ENCODE measurements around the gene ANKRD1. TPM values are rescaled to one million over a fixed set of nuclear protein-coding genes. Genes with fewer than 3 reads are reported as not detected.

ANKRD1 gene

DNA sequence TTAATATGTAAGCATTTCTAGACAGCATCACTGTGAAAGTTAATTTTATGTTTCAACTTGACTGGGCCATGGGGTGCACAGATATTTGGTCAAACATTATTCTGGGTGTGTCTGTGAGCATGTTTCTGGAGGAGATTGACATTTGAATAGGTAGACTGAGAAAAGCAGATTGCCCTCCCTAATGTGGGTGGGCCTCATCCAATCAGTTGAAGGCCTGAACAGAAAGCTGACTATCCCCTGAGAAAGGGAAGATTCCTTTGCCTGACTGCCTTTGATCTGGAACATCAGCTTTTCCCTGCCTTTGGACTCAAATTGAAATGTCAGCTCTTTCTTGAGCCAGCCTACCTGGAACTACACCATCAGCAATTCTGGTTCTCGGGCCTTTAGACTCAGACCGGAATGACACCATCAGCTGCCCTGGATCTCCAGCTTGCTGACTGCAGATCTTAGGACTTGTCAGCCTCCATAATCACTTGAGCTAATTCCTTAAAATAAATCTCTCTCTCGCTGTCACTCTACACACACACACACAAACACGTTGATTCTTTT, 54.8 kb downstream of the ANKRD1 start:
- H4K8ac ChIP-seq (ENCODE audit: low read depth, low read length), result no peak overlapping the region

DNA sequence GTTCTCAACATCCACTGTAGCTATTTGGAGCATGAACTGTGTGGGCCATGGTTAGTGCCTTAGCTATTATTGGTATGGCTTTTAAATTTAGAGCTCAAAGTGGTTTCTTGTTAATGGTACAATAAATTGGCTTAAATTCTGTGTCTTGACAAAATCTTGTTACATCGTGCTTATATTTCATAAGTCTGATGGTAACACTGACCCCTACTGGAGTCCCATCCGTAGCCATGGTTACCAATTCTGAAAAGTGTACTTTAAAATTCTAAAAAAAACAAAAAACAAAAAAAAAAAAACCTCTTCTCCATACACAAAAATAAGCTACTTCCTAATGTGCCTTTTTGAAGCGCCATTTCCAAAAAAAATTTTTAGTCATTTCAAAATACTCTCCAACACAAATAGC, 55.5 kb downstream of the ANKRD1 start:
- WGBS, 2 donors (ENCODE audit: extremely low coverage in 2 of 2, insufficient read length in 2 of 2, insufficient replicate concordance in 1 of 2), result no CpG with 5 or more reads among the region's 3 CpGs
- Histone ChIP-seq H3K9me3 (replicated peaks in 1 of 2; ENCODE audit: control insufficient read depth in 2 of 2, insufficient read depth in 1 of 2, low read depth in 1 of 2, low read length in 2 of 2) (peaks cover 0 to 7% of the 10 kb centered on the region in 2 donors), H2BK5ac (ENCODE audit: low read length) (no peak overlapping the region), H3K4ac (ENCODE audit: low read length) (no peak overlapping the region), H3K36me3 (replicated peaks in 1 of 2; ENCODE audit: control insufficient read depth in 2 of 2, insufficient read depth in 2 of 2, low read length in 2 of 2) (no peaks in the 10 kb centered on the region), H2BK15ac (ENCODE audit: low read length) (no peak overlapping the region), H3K4me1 (ENCODE audit: control insufficient read depth in 2 of 2, insufficient read depth in 1 of 2, low read depth in 1 of 2, low read length in 2 of 2) (no peaks in the 10 kb centered on the region), H2BK12ac (ENCODE audit: low read length) (no peak overlapping the region), H2AFZ (ENCODE audit: low read length) (no peak overlapping the region), H4K91ac (ENCODE audit: low read depth, low read length, poor library complexity) (no peak overlapping the region), H3K79me1 (ENCODE audit: low read depth, low read length) (no peaks in the 10 kb centered on the region), H2BK120ac (ENCODE audit: low read depth, low read length) (no peak overlapping the region), H3K18ac (ENCODE audit: low read length) (no peak overlapping the region), H3K9ac (ENCODE audit: low read depth, low read length, poor library complexity) (no peak overlapping the region), H3K4me3 (ENCODE audit: low read length in 2 of 2) (no peak overlapping the region), H3K23ac (ENCODE audit: low read depth, low read length, poor library complexity) (no peak overlapping the region), H3K27ac (replicated peaks; ENCODE audit: low read length) (no peak overlapping the region), H3K27me3 (ENCODE audit: control insufficient read depth in 3 of 3, insufficient read depth in 3 of 3, low read depth in 1 of 3, low read length in 3 of 3) (peaks cover 0 to 27% (median 0%) of the 10 kb centered on the region in 3 experiments), H3K4me2 (ENCODE audit: insufficient read depth, low read length, poor library complexity, severe bottlenecking) (no peak overlapping the region), H2AK5ac (ENCODE audit: low read depth, low read length) (no peak overlapping the region), H4K8ac (ENCODE audit: low read depth, low read length) (no peak overlapping the region), H3K14ac (ENCODE audit: low read length) (no peak overlapping the region)
- no peak for DNase-seq (ENCODE audit: low spot score)

More for the DNA sequence above, 54.8 kb downstream of the ANKRD1 start:
- DNase-seq (ENCODE audit: low spot score), result no peak
- Histone ChIP-seq H3K79me1 (ENCODE audit: low read depth, low read length) (no peaks in the 10 kb centered on the region), H3K27me3 (ENCODE audit: control insufficient read depth in 3 of 3, insufficient read depth in 3 of 3, low read depth in 1 of 3, low read length in 3 of 3) (peaks cover 0 to 20% (median 0%) of the 10 kb centered on the region in 3 experiments), H3K4ac (ENCODE audit: low read length) (no peak overlapping the region), H3K9me3 (replicated peaks in 1 of 2; ENCODE audit: control insufficient read depth in 2 of 2, insufficient read depth in 1 of 2, low read depth in 1 of 2, low read length in 2 of 2) (peaks cover 0 to 7% of the 10 kb centered on the region in 2 donors), H3K36me3 (replicated peaks in 1 of 2; ENCODE audit: control insufficient read depth in 2 of 2, insufficient read depth in 2 of 2, low read length in 2 of 2) (no peaks in the 10 kb centered on the region), H2BK12ac (ENCODE audit: low read length) (no peak overlapping the region), H3K18ac (ENCODE audit: low read length) (no peak overlapping the region), H3K4me2 (ENCODE audit: insufficient read depth, low read length, poor library complexity, severe bottlenecking) (no peak overlapping the region), H3K4me3 (ENCODE audit: low read length in 2 of 2) (no peak overlapping the region), H2BK15ac (ENCODE audit: low read length) (no peak overlapping the region), H4K91ac (ENCODE audit: low read depth, low read length, poor library complexity) (no peak overlapping the region), H3K4me1 (ENCODE audit: control insufficient read depth in 2 of 2, insufficient read depth in 1 of 2, low read depth in 1 of 2, low read length in 2 of 2) (no peaks in the 10 kb centered on the region), H3K27ac (replicated peaks; ENCODE audit: low read length) (no peak overlapping the region), H2AK5ac (ENCODE audit: low read depth, low read length) (no peak overlapping the region), H2BK120ac (ENCODE audit: low read depth, low read length) (no peak overlapping the region), H3K14ac (ENCODE audit: low read length) (no peak overlapping the region), H3K9ac (ENCODE audit: low read depth, low read length, poor library complexity) (no peak overlapping the region), H2AFZ (ENCODE audit: low read length) (no peak overlapping the region), H2BK5ac (ENCODE audit: low read length) (no peak overlapping the region), H3K23ac (ENCODE audit: low read depth, low read length, poor library complexity) (no peak overlapping the region)
- 100% methylated on average over 2 of the region's 4 CpGs; no CpG with 5 or more reads in 1 of the 2 donors for WGBS, 2 donors (ENCODE audit: extremely low coverage in 2 of 2, insufficient read length in 2 of 2, insufficient replicate concordance in 1 of 2)

DNA sequence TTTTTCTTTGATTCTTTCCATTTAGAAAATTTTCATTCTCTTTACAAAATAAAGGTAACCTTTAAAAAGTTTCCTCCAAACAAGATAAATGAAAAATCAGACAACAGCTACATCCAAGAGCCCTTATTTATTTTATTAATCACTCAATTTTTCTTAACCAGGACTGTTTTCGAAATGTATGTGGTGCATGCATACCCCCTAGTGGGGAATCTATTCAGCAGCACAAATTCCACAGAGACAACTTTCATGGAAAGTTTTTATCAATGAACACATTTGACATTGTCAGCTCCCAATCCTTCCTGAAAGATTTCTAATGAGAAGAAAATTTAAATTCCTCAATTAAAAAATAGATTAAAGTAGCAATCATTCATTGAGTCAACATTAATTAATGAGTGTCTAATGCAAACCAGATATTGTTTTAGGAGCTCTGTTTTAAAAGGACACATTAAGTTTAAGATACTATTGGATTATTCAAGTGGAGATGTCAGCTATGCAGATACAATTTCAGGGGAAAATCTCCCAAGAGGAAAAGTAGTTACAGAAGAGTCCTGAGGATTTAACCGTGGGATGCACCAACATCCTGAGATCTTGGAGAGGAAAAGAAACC, 57.9 kb downstream of the ANKRD1 start:
- no peaks in the 10 kb centered on the region for H3K9me3 ChIP-seq (replicated peaks in 1 of 2; ENCODE audit: control insufficient read depth in 2 of 2, insufficient read depth in 1 of 2, low read depth in 1 of 2, low read length in 2 of 2)
- H2BK15ac ChIP-seq (ENCODE audit: low read length), result no peak overlapping the region
- no peak overlapping the region for H3K14ac ChIP-seq (ENCODE audit: low read length)
- H3K4me1 ChIP-seq (ENCODE audit: control insufficient read depth in 2 of 2, insufficient read depth in 1 of 2, low read depth in 1 of 2, low read length in 2 of 2), result no peaks in the 10 kb centered on the region
- DNase-seq (ENCODE audit: low spot score), result no peak
- no peak overlapping the region for H3K9ac ChIP-seq (ENCODE audit: low read depth, low read length, poor library complexity)
- no peak overlapping the region for H2BK5ac ChIP-seq (ENCODE audit: low read length)
- H2AK5ac ChIP-seq (ENCODE audit: low read depth, low read length), result no peak overlapping the region
- H3K79me1 ChIP-seq (ENCODE audit: low read depth, low read length), result no peaks in the 10 kb centered on the region
- H3K27ac ChIP-seq (replicated peaks; ENCODE audit: low read length), result no peak overlapping the region
- no peak overlapping the region for H3K4me3 ChIP-seq (ENCODE audit: low read length in 2 of 2)
- no peak overlapping the region for H3K4me2 ChIP-seq (ENCODE audit: insufficient read depth, low read length, poor library complexity, severe bottlenecking)
- no peak overlapping the region for H4K91ac ChIP-seq (ENCODE audit: low read depth, low read length, poor library complexity)
- H3K18ac ChIP-seq (ENCODE audit: low read length), result no peak overlapping the region
- H3K4ac ChIP-seq (ENCODE audit: low read length), result no peak overlapping the region
- H2AFZ ChIP-seq (ENCODE audit: low read length), result no peak overlapping the region
- peaks cover 0 to 49% (median 3%) of the 10 kb centered on the region in 3 experiments for H3K27me3 ChIP-seq (ENCODE audit: control insufficient read depth in 3 of 3, insufficient read depth in 3 of 3, low read depth in 1 of 3, low read length in 3 of 3)
- no CpG with 5 or more reads among the region's 2 CpGs for WGBS, 2 donors (ENCODE audit: extremely low coverage in 2 of 2, insufficient read length in 2 of 2, insufficient replicate concordance in 1 of 2)
- no peak overlapping the region for H4K8ac ChIP-seq (ENCODE audit: low read depth, low read length)
- no peak overlapping the region for H2BK12ac ChIP-seq (ENCODE audit: low read length)
- H3K36me3 ChIP-seq (replicated peaks in 1 of 2; ENCODE audit: control insufficient read depth in 2 of 2, insufficient read depth in 2 of 2, low read length in 2 of 2), result no peaks in the 10 kb centered on the region
- no peak overlapping the region for H3K23ac ChIP-seq (ENCODE audit: low read depth, low read length, poor library complexity)
- no peak overlapping the region for H2BK120ac ChIP-seq (ENCODE audit: low read depth, low read length)

Small RNAs within 50 kb of the gene (small RNA-seq; reads per million reads assigned to genes)
- gene RF00019 (ENCODE audit: insufficient read depth), result not detected
- not detected for gene RNU6-740P (ENCODE audit: insufficient read depth)

All from neuronal stem cell (in vitro differentiated cells).